ENCODE results near the gene RNF141.

RNF141 gene

GRCh38 chr11:10540915-10541560 lies at the start of gene RNF141:
TSS of gene RNF141 (minus strand) at chr11:10541187. CDS start at chr11:10534158, 7,029 bp downstream.
- peak; percentile 97 for DNase-seq

- no peak for DNase-seq
These were observed 49.4 kb upstream of the RNF141 start for GRCh38 chr11:10590218-10590915.

- DNase-seq, result no peak
These were observed 47.9 kb upstream of the RNF141 start for GRCh38 chr11:10588904-10589303.

GRCh38 chr11:10587995-10588394 lies 47.0 kb upstream of the RNF141 start:
- DNase-seq, result no peak

GRCh38 chr11:10587388-10587787 lies 46.4 kb upstream of the RNF141 start:
- DNase-seq, result no peak

GRCh38 chr11:10584071-10584501 lies 43.1 kb upstream of the RNF141 start:
- DNase-seq, result no peak

- no peak for DNase-seq
These were observed 40.6 kb upstream of the RNF141 start for GRCh38 chr11:10581481-10582019.

GRCh38 chr11:10580623-10581022 lies 39.6 kb upstream of the RNF141 start:
- no peak for DNase-seq

GRCh38 chr11:10579700-10580099 lies 38.7 kb upstream of the RNF141 start:
- DNase-seq, result no peak

- no peak for DNase-seq
These were observed 35.0 kb upstream of the RNF141 start for GRCh38 chr11:10576035-10576398.

- DNase-seq, result no peak
These were observed 34.5 kb upstream of the RNF141 start for GRCh38 chr11:10575346-10576034.

GRCh38 chr11:10573556-10573955 lies 32.6 kb upstream of the RNF141 start:
- DNase-seq, result no peak

GRCh38 chr11:10573028-10573427 lies 32.0 kb upstream of the RNF141 start:
- no peak for DNase-seq

- no peak for DNase-seq
These were observed 31.5 kb upstream of the RNF141 start for GRCh38 chr11:10572533-10572932.

- no peak for DNase-seq
These were observed 27.5 kb upstream of the RNF141 start, which contains the start of gene LYVE1 for GRCh38 chr11:10568486-10568941. TSS of gene LYVE1 (minus strand) at chr11:10568665. CDS start at chr11:10568532, 133 bp downstream.

- DNase-seq, result no peak
These were observed 26.5 kb upstream of the RNF141 start for GRCh38 chr11:10567446-10567845.

GRCh38 chr11:10566257-10566957 lies 25.4 kb upstream of the RNF141 start:
- DNase-seq, result no peak

- DNase-seq, result no peak
These were observed 24.5 kb upstream of the RNF141 start for GRCh38 chr11:10565493-10565892.

GRCh38 chr11:10564696-10565318 lies 23.8 kb upstream of the RNF141 start:
- no peak for DNase-seq

- no peak for DNase-seq
These were observed 23.0 kb upstream of the RNF141 start for GRCh38 chr11:10564030-10564429.

GRCh38 chr11:10561947-10562346 lies 21.0 kb upstream of the RNF141 start:
- no peak for DNase-seq

- no peak for DNase-seq
These were observed 20.2 kb upstream of the RNF141 start for GRCh38 chr11:10561043-10561818.
